ENCODE data around the gene SPATA20.

Gene SPATA20

GRCh38 chr17:50502301-50502990 is 44.5 kb upstream of the SPATA20 start:
- TF ChIP-seq SIN3A (IDR thresholded peaks at IDR 0.05; ENCODE audit: borderline replicate concordance, insufficient read depth, low read length) (no peak), REST (IDR thresholded peaks at IDR 0.05; ENCODE audit: insufficient read depth in 1 of 2, low read depth in 2 of 2, low read length in 2 of 2) (no peak), TAF1 (IDR thresholded peaks at IDR 0.05; ENCODE audit: borderline replicate concordance, insufficient read depth, low read length) (no peak), POLR2AphosphoS5 (IDR thresholded peaks at IDR 0.05; ENCODE audit: low read depth, low read length) (no peak), FOXP2 (optimal IDR thresholded peaks at IDR 0.05; ENCODE audit: borderline replicate concordance, extremely low read depth, extremely low read length, insufficient read depth) (no peak)

GRCh38 chr17:50505591-50506130 is 41.3 kb upstream of the SPATA20 start:
- TF ChIP-seq POLR2AphosphoS5 (IDR thresholded peaks at IDR 0.05; ENCODE audit: low read depth, low read length) (no peak), REST (IDR thresholded peaks at IDR 0.05; ENCODE audit: insufficient read depth in 1 of 2, low read depth in 2 of 2, low read length in 2 of 2) (no peak), FOXP2 (optimal IDR thresholded peaks at IDR 0.05; ENCODE audit: borderline replicate concordance, extremely low read depth, extremely low read length, insufficient read depth) (no peak), TAF1 (IDR thresholded peaks at IDR 0.05; ENCODE audit: borderline replicate concordance, insufficient read depth, low read length) (no peak), SIN3A (IDR thresholded peaks at IDR 0.05; ENCODE audit: borderline replicate concordance, insufficient read depth, low read length) (no peak)

GRCh38 chr17:50506298-50506697 is 40.7 kb upstream of the SPATA20 start:
- TF ChIP-seq POLR2AphosphoS5 (IDR thresholded peaks at IDR 0.05; ENCODE audit: low read depth, low read length) (no peak), SIN3A (IDR thresholded peaks at IDR 0.05; ENCODE audit: borderline replicate concordance, insufficient read depth, low read length) (no peak), TAF1 (IDR thresholded peaks at IDR 0.05; ENCODE audit: borderline replicate concordance, insufficient read depth, low read length) (no peak), FOXP2 (optimal IDR thresholded peaks at IDR 0.05; ENCODE audit: borderline replicate concordance, extremely low read depth, extremely low read length, insufficient read depth) (no peak), REST (IDR thresholded peaks at IDR 0.05; ENCODE audit: insufficient read depth in 1 of 2, low read depth in 2 of 2, low read length in 2 of 2) (no peak)

- no peak for TF ChIP-seq FOXP2 (optimal IDR thresholded peaks at IDR 0.05; ENCODE audit: borderline replicate concordance, extremely low read depth, extremely low read length, insufficient read depth)
These were observed 39.0 kb upstream of the SPATA20 start, which contains the start of gene MYCBPAP for GRCh38 chr17:50507871-50508572. TSS of gene MYCBPAP (plus strand) at chr17:50508439. CDS start at chr17:50508675, 236 bp downstream.

- TF ChIP-seq REST (IDR thresholded peaks at IDR 0.05; ENCODE audit: insufficient read depth in 1 of 2, low read depth in 2 of 2, low read length in 2 of 2): no peak
- no peak for TF ChIP-seq SIN3A (IDR thresholded peaks at IDR 0.05; ENCODE audit: borderline replicate concordance, insufficient read depth, low read length)
- TF ChIP-seq FOXP2 (optimal IDR thresholded peaks at IDR 0.05; ENCODE audit: borderline replicate concordance, extremely low read depth, extremely low read length, insufficient read depth): no peak
- no peak for TF ChIP-seq POLR2AphosphoS5 (IDR thresholded peaks at IDR 0.05; ENCODE audit: low read depth, low read length)
- TF ChIP-seq TAF1 (IDR thresholded peaks at IDR 0.05; ENCODE audit: borderline replicate concordance, insufficient read depth, low read length): no peak
These were observed 38.2 kb upstream of the SPATA20 start for GRCh38 chr17:50508573-50509460.
